HEK293 (cell line): ENCODE measurements around the gene DCUN1D2.
A peak's percentile ranks its signal among the peaks of the same experiment; 100 is the strongest.

Experiments used
- BCL11B ChIP-seq: fragments of 450-650 bp; formaldehyde crosslinking; IDR thresholded peaks from 2 replicates; pipeline ENCODE4 v1.5.1; 2016; ENCODE audit warnings: low read depth, missing biosample characterization, missing genetic modification characterization
- HIC1 ChIP-seq: fragments of 450-650 bp; formaldehyde crosslinking; IDR thresholded peaks from 2 replicates; pipeline ENCODE4 v1.5.1; 2016; ENCODE audit warnings: missing biosample characterization, missing genetic modification characterization
- HOXA7 ChIP-seq: sonication (generic); formaldehyde crosslinking; IDR thresholded peaks from 2 replicates; pipeline ENCODE4 v1.8.1; 2022; ENCODE audit warnings: missing genetic modification reagents, borderline replicate concordance
- KLF16 ChIP-seq: fragments of 450-650 bp; formaldehyde crosslinking; IDR thresholded peaks from 2 replicates; pipeline ENCODE4 v1.5.1; 2017; ENCODE audit warnings: missing biosample characterization, missing genetic modification characterization
- MZF1 ChIP-seq: fragments of 450-650 bp; formaldehyde crosslinking; IDR thresholded peaks from 2 replicates; pipeline ENCODE4 v1.5.1; 2017; ENCODE audit warnings: missing biosample characterization, missing genetic modification characterization, borderline replicate concordance
- REPIN1 ChIP-seq: fragments of 450-650 bp; formaldehyde crosslinking; IDR thresholded peaks from 2 replicates; pipeline ENCODE4 v1.5.1; 2017; ENCODE audit warnings: missing biosample characterization, missing genetic modification characterization, low read depth
- WT1 ChIP-seq: fragments of 450-650 bp; formaldehyde crosslinking; IDR thresholded peaks from 2 replicates; pipeline ENCODE4 v1.5.1; 2016; ENCODE audit warnings: missing biosample characterization, missing genetic modification characterization
- ZBTB17 ChIP-seq: fragments of 450-650 bp; formaldehyde crosslinking; IDR thresholded peaks from 2 replicates; pipeline ENCODE4 v1.5.1; 2016; ENCODE audit warnings: missing biosample characterization, missing genetic modification characterization
- ZBTB49 ChIP-seq: fragments of 450-650 bp; formaldehyde crosslinking; IDR thresholded peaks from 2 replicates; pipeline ENCODE4 v1.5.1; 2016; ENCODE audit warnings: missing biosample characterization, missing genetic modification characterization, low read depth
- ZEB2 ChIP-seq: fragments of 450-650 bp; formaldehyde crosslinking; IDR thresholded peaks from 2 replicates; pipeline ENCODE4 v1.5.1; 2016; ENCODE audit warnings: missing biosample characterization, missing genetic modification characterization
- ZNF138 ChIP-seq: fragments of 450-650 bp; formaldehyde crosslinking; IDR thresholded peaks from 2 replicates; pipeline ENCODE4 v1.5.1; 2016; ENCODE audit warnings: missing biosample characterization, missing genetic modification characterization, borderline replicate concordance
- ZNF16 ChIP-seq: fragments of 450-650 bp; formaldehyde crosslinking; IDR thresholded peaks from 2 replicates; pipeline ENCODE4 v1.5.1; 2016; ENCODE audit warnings: low read depth, missing biosample characterization, missing genetic modification characterization
- ZNF175 ChIP-seq: fragments of 450-650 bp; formaldehyde crosslinking; IDR thresholded peaks from 2 replicates; pipeline ENCODE4 v1.5.1; 2016; ENCODE audit warnings: missing biosample characterization, missing genetic modification characterization
- ZNF2 ChIP-seq: fragments of 450-650 bp; formaldehyde crosslinking; IDR thresholded peaks from 2 replicates; pipeline ENCODE4 v1.5.1; 2016; ENCODE audit warnings: missing biosample characterization, missing genetic modification characterization
- ZNF221 ChIP-seq: fragments of 450-650 bp; formaldehyde crosslinking; IDR thresholded peaks from 2 replicates; pipeline ENCODE4 v1.5.1; 2017; ENCODE audit warnings: missing biosample characterization, missing genetic modification characterization, borderline replicate concordance
- ZNF223 ChIP-seq: fragments of 450-650 bp; formaldehyde crosslinking; IDR thresholded peaks from 2 replicates; pipeline ENCODE4 v1.5.1; 2016; ENCODE audit warnings: missing biosample characterization, missing genetic modification characterization
- ZNF266 ChIP-seq: fragments of 450-650 bp; formaldehyde crosslinking; IDR thresholded peaks from 2 replicates; pipeline ENCODE4 v1.5.1; 2016; ENCODE audit warnings: missing biosample characterization, missing genetic modification characterization, low read depth
- ZNF280C ChIP-seq: fragments of 450-650 bp; formaldehyde crosslinking; IDR thresholded peaks from 2 replicates; pipeline ENCODE4 v1.5.1; 2016; ENCODE audit warnings: missing biosample characterization, missing genetic modification characterization
- ZNF311 ChIP-seq: fragments of 450-650 bp; formaldehyde crosslinking; IDR thresholded peaks from 2 replicates; pipeline ENCODE4 v1.5.1; 2017; ENCODE audit warnings: missing biosample characterization, missing genetic modification characterization, borderline replicate concordance
- ZNF341 ChIP-seq: fragments of 450-650 bp; formaldehyde crosslinking; IDR thresholded peaks from 2 replicates; pipeline ENCODE4; 2016; ENCODE audit warnings: low read depth, missing biosample characterization, missing genetic modification characterization
- ZNF354C ChIP-seq: fragments of 450-650 bp; formaldehyde crosslinking; IDR thresholded peaks from 2 replicates; pipeline ENCODE4 v1.5.1; 2016; ENCODE audit warnings: missing biosample characterization, missing genetic modification characterization, low read depth, borderline replicate concordance
- ZNF366 ChIP-seq: fragments of 450-650 bp; formaldehyde crosslinking; conservative IDR thresholded peaks from 2 replicates; pipeline ENCODE4 v1.5.1; 2016; ENCODE audit warnings: missing biosample characterization, missing genetic modification characterization
- ZNF510 ChIP-seq: fragments of 450-650 bp; formaldehyde crosslinking; IDR thresholded peaks from 2 replicates; pipeline ENCODE4 v1.5.1; 2018; ENCODE audit warnings: mild to moderate bottlenecking, missing genetic modification characterization, missing biosample characterization; ENCODE audit not compliant: insufficient replicate concordance
- ZNF513 ChIP-seq: fragments of 450-650 bp; IDR thresholded peaks from 2 replicates; pipeline ENCODE4 v1.5.1; 2018; ENCODE audit warnings: missing biosample characterization, missing genetic modification characterization
- ZNF521 ChIP-seq: fragments of 450-650 bp; formaldehyde crosslinking; IDR thresholded peaks from 2 replicates; pipeline ENCODE4 v1.5.1; 2017; ENCODE audit warnings: missing biosample characterization, mild to moderate bottlenecking, missing genetic modification characterization
- ZNF529 ChIP-seq: fragments of 450-650 bp; formaldehyde crosslinking; IDR thresholded peaks from 2 replicates; pipeline ENCODE4 v1.5.1; 2017; ENCODE audit warnings: missing genetic modification characterization, missing biosample characterization; ENCODE audit not compliant: insufficient replicate concordance
- ZNF704 ChIP-seq: fragments of 450-650 bp; formaldehyde crosslinking; IDR thresholded peaks from 2 replicates; pipeline ENCODE4 v1.5.1; 2016; ENCODE audit warnings: missing biosample characterization, missing genetic modification characterization
- ZNF837 ChIP-seq: fragments of 450-650 bp; formaldehyde crosslinking; IDR thresholded peaks from 2 replicates; pipeline ENCODE4 v1.5.1; 2016; ENCODE audit warnings: missing biosample characterization, missing genetic modification characterization
- ZSCAN4 ChIP-seq: fragments of 450-650 bp; formaldehyde crosslinking; IDR thresholded peaks from 2 replicates; pipeline ENCODE4 v1.5.1; 2017; ENCODE audit warnings: missing biosample characterization, missing genetic modification characterization

Gene DCUN1D2

GRCh38 chr13:113427562-113428468 lies 62.7 kb downstream of the DCUN1D2 start (continued):
- TF ChIP-seq ZBTB49 (tag by site-specific recombination), result no peak
- TF ChIP-seq ZNF354C, result no peak
- no peak for TF ChIP-seq ZNF311
- no peak for TF ChIP-seq MZF1 (tag by site-specific recombination)
- TF ChIP-seq REPIN1, result no peak
- TF ChIP-seq ZNF223, result peak; percentile 63; the same call in 1 of the 2 replicates
- TF ChIP-seq ZNF221 (tag by site-specific recombination), result no peak
- no peak for TF ChIP-seq ZNF521 (tag by site-specific recombination)
- TF ChIP-seq ZNF16 (tag by site-specific recombination), result no peak
- TF ChIP-seq HOXA7 (CRISPR knock-in tag), result no peak
- TF ChIP-seq ZEB2, result no peak
- TF ChIP-seq ZNF266 (tag by site-specific recombination), result no peak
- no peak for TF ChIP-seq ZNF529 (tag by site-specific recombination)
- TF ChIP-seq ZNF704, result no peak
- no peak for TF ChIP-seq ZNF837
- TF ChIP-seq ZNF280C, result no peak
- peak; percentile 54; the same call in 1 of the 2 replicates for TF ChIP-seq ZBTB17 (tag by site-specific recombination)
- TF ChIP-seq KLF16 (tag by site-specific recombination), result no peak
- no peak for TF ChIP-seq ZNF138
- no peak for TF ChIP-seq ZNF510 (tag by site-specific recombination)
- no peak for TF ChIP-seq ZNF175
- no peak for TF ChIP-seq BCL11B (tag by site-specific recombination)
- TF ChIP-seq ZNF513 (tag by site-specific recombination), result no peak
- no peak for TF ChIP-seq ZNF2 (tag by site-specific recombination)
- TF ChIP-seq ZSCAN4 (tag by site-specific recombination), result no peak
- no peak for TF ChIP-seq ZNF366
- no peak for TF ChIP-seq ZNF341 (tag by site-specific recombination)
- TF ChIP-seq WT1 (tag by site-specific recombination), result peak; percentile 51; the same call in 1 of the 2 replicates
- TF ChIP-seq HIC1 (tag by site-specific recombination), result no peak
